GM18511 (cell line): ENCODE measurements around the gene ERCC6.

Source experiments
- ATAC-seq: cut with Tn5 transposase; IDR thresholded peaks from one replicate; pipeline ENCODE4 v1.9.1; 2021; ENCODE audit warnings: mild to moderate bottlenecking, moderate library complexity; ENCODE audit not compliant: unreplicated experiment

The ERCC6 gene

GRCh38 chr10:49538381-49539319 is at the start of gene ERCC6:
TSS of gene ERCC6 (minus strand) at chr10:49539121.
- peak; percentile 82 for ATAC-seq

- ATAC-seq = no peak
Measured at GRCh38 chr10:49587981-49588380, 49.1 kb upstream of the ERCC6 start.

GRCh38 chr10:49585387-49585786 is 46.5 kb upstream of the ERCC6 start:
- ATAC-seq = no peak

GRCh38 chr10:49579621-49580020 is 40.7 kb upstream of the ERCC6 start:
- no peak for ATAC-seq

GRCh38 chr10:49578392-49578791 is 39.5 kb upstream of the ERCC6 start:
- ATAC-seq = no peak

- no peak for ATAC-seq
Measured at GRCh38 chr10:49577182-49577925, 38.4 kb upstream of the ERCC6 start.

- no peak for ATAC-seq
Measured at GRCh38 chr10:49575489-49576072, 36.7 kb upstream of the ERCC6 start.

- no peak for ATAC-seq
Measured at GRCh38 chr10:49572594-49573114, 33.7 kb upstream of the ERCC6 start.

- ATAC-seq = no peak
Measured at GRCh38 chr10:49571388-49571787, 32.5 kb upstream of the ERCC6 start.

GRCh38 chr10:49569031-49569631 is 30.2 kb upstream of the ERCC6 start:
- ATAC-seq = no peak

- peak; percentile 78 for ATAC-seq
Measured at GRCh38 chr10:49568235-49568634, 29.3 kb upstream of the ERCC6 start.

GRCh38 chr10:49567810-49568209 is 28.9 kb upstream of the ERCC6 start:
- peak; percentile 11 for ATAC-seq

GRCh38 chr10:49564461-49565009 is 25.6 kb upstream of the ERCC6 start:
- no peak for ATAC-seq

GRCh38 chr10:49562893-49563292 is 24.0 kb upstream of the ERCC6 start:
- ATAC-seq = no peak

- ATAC-seq = no peak
Measured at GRCh38 chr10:49560526-49560925, 21.6 kb upstream of the ERCC6 start.

GRCh38 chr10:49559476-49559875 is 20.6 kb upstream of the ERCC6 start:
- no peak for ATAC-seq

GRCh38 chr10:49558190-49558589 is 19.3 kb upstream of the ERCC6 start:
- ATAC-seq = no peak

- ATAC-seq = no peak
Measured at GRCh38 chr10:49557681-49558080, 18.8 kb upstream of the ERCC6 start.

- no peak for ATAC-seq
Measured at GRCh38 chr10:49556723-49557122, 17.8 kb upstream of the ERCC6 start.

GRCh38 chr10:49552277-49552676 is 13.4 kb upstream of the ERCC6 start:
- no peak for ATAC-seq

- no peak for ATAC-seq
Measured at GRCh38 chr10:49550563-49550962, 11.6 kb upstream of the ERCC6 start.
